Natural killer cell (primary cell): ENCODE data around the gene PYGB. TPM values are rescaled to one million over a fixed set of nuclear protein-coding genes. Genes with fewer than 3 reads are reported as not detected.

Experiments used
- ATAC-seq, 3 donors: fragments of 150-1000 bp in 2 of 3; fragments of 200-7000 bp in 1 of 3; cut with Tn5 transposase; 1 replicate in 1 of 3; 2 replicates in 2 of 3; pipeline ENCODE4 v1.10.0; 2021; ENCODE audit warnings: mild to moderate bottlenecking in 2 of 3, moderate library complexity in 2 of 3
- DNase-seq, 2 donors: peaks; one replicate each; pipeline versions ENCODE4 v3.0.0 to v3.0.0-alpha.2; 2013 to 2021; ENCODE audit warnings: mixed read lengths in 1 of 2
- H3K27ac ChIP-seq: one replicate; pipeline ENCODE4 v1.5.1; 2013; ENCODE audit warnings: mild to moderate bottlenecking, low read length
- H3K27me3 ChIP-seq: one replicate; pipeline ENCODE4 v1.6.1; 2013; ENCODE audit warnings: low read length; ENCODE audit not compliant: control insufficient read depth, insufficient read depth
- H3K36me3 ChIP-seq: one replicate; pipeline ENCODE4 v1.6.1; 2013; ENCODE audit warnings: low read length; ENCODE audit not compliant: control insufficient read depth, insufficient read depth
- H3K4me1 ChIP-seq: one replicate; pipeline ENCODE4 v1.6.1; 2013; ENCODE audit warnings: low read length; ENCODE audit not compliant: control insufficient read depth, insufficient read depth
- H3K4me3 ChIP-seq: one replicate; pipeline ENCODE4 v1.5.1; 2013; ENCODE audit warnings: low read length
- H3K9me3 ChIP-seq: one replicate; pipeline ENCODE4 v1.6.1; 2013; ENCODE audit warnings: low read length; ENCODE audit not compliant: control insufficient read depth, insufficient read depth
- H3K27ac Mint-ChIP-seq, 2 donors: one replicate each; pipeline ENCODE4 v1.8.0; 2022; ENCODE audit warnings: mild to moderate bottlenecking in 2 of 2, mixed read lengths in 2 of 2, moderate library complexity in 1 of 2
- H3K27me3 Mint-ChIP-seq, 2 donors: one replicate each; pipeline ENCODE4 v1.8.0; 2022; ENCODE audit warnings: low read depth in 2 of 2, mixed read lengths in 2 of 2
- H3K36me3 Mint-ChIP-seq: one replicate; pipeline ENCODE4 v1.8.0; 2022; ENCODE audit warnings: mixed read lengths
- H3K4me1 Mint-ChIP-seq, 2 donors: one replicate each; pipeline ENCODE4 v1.8.0; 2022; ENCODE audit warnings: mixed read lengths in 2 of 2
- H3K4me3 Mint-ChIP-seq: one replicate; pipeline ENCODE4 v1.8.0; 2022; ENCODE audit warnings: mild to moderate bottlenecking, moderate library complexity, mixed read lengths
- H3K9me3 Mint-ChIP-seq, 2 donors: one replicate each; pipeline ENCODE4 v1.8.0; 2022; ENCODE audit warnings: mixed read lengths in 2 of 2
- WGBS: methylation state at CpG from one replicate; pipeline ENCODE4 v1.1.7; 2013; ENCODE audit warnings: missing lambda C conversion rate; ENCODE audit not compliant: insufficient coverage; 5-methylcytosine and 5-hydroxymethylcytosine counted together
- intact Hi-C: fragments of 100-400 bp; cut with micrococcal nuclease; formaldehyde crosslinking; loops from one replicate; pipeline ENCODE4 v1.14.2; 2022
- total RNA-seq, 4 donors: library from RNA; stranded (reverse); fragments of 120-200 nt in 1 of 4; gene quantifications; one replicate each; pipeline versions ENCODE4 v1.2.3 to v1.2.4, GENCODE V29; 2013 to 2022
- TF ChIP-seq, protein P1 (sequence below): fragments of 200-600 bp; IDR thresholded peaks from one replicate; pipeline ENCODE4 v1.8.0; 2022; ENCODE audit warnings: antibody characterized with exemption

Gene PYGB
- total RNA-seq, 3 donors from 2014 or later (not counting 1 experiment from before 2014, with no cell fraction given): 39.4 to 55.4 (median 47.0) TPM

DNA sequence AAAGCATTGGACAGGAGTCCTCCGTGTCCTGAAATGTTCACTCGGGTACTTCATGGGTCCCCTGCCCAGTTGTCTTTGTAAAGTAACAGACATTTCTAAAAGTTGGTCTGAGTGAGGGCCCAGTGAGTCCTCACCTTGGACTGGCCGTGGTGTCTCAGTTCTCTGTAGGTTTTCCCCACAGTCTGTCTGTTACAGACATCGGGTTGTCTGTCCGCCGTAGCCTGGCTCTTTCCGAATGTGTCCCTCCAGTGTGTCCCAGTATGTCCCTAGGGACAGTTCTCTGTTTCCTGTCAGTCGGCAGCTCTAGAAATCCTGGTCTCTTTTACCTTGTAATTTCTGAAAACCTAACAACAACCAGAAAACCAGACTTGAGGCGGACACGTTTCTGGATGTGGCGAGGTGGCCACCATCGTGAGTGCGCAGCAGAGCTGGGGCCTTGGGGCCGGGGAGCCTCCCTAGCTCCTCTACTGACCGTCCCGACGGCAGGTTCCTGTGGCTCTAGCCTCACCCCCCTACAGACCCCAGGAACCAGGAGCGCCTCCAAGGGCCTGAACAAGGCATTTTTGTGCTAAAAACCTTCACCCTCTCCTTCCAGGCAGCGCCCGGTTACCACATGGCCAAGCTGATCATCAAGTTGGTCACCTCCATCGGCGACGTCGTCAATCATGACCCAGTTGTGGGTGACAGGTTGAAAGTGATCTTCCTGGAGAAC is 42.2 kb downstream of the PYGB start:
- Mint-ChIP-seq H3K36me3 (peaks cover 12% of the 10 kb centered on the region), H3K4me1 (no peaks in the 10 kb centered on the region), H3K27me3 (no peaks in the 10 kb centered on the region), H3K27ac (no peak overlapping the region), H3K9me3 (no peaks in the 10 kb centered on the region), H3K4me3 (no peak overlapping the region)
- intact Hi-C loops: no loop called here
- peaks cover 38% of the 10 kb centered on the region for H3K36me3 ChIP-seq
- no peaks in the 10 kb centered on the region for H3K9me3 ChIP-seq
- WGBS: 94% methylated on average over 24 of the region's 24 CpGs
- ATAC-seq (no peak), DNase-seq (no peak)
- peaks cover 4% of the 10 kb centered on the region for H3K4me1 ChIP-seq
- H3K27ac ChIP-seq: no peak overlapping the region
- H3K27me3 ChIP-seq: no peaks in the 10 kb centered on the region
- no peak overlapping the region for H3K4me3 ChIP-seq
- TF ChIP-seq, protein P1, sequence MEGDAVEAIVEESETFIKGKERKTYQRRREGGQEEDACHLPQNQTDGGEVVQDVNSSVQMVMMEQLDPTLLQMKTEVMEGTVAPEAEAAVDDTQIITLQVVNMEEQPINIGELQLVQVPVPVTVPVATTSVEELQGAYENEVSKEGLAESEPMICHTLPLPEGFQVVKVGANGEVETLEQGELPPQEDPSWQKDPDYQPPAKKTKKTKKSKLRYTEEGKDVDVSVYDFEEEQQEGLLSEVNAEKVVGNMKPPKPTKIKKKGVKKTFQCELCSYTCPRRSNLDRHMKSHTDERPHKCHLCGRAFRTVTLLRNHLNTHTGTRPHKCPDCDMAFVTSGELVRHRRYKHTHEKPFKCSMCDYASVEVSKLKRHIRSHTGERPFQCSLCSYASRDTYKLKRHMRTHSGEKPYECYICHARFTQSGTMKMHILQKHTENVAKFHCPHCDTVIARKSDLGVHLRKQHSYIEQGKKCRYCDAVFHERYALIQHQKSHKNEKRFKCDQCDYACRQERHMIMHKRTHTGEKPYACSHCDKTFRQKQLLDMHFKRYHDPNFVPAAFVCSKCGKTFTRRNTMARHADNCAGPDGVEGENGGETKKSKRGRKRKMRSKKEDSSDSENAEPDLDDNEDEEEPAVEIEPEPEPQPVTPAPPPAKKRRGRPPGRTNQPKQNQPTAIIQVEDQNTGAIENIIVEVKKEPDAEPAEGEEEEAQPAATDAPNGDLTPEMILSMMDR: no peak

GRCh38 chr20:25290646-25291431 is 43.0 kb downstream of the PYGB start:
- TF ChIP-seq, protein P1: no peak
- 97% methylated on average over 22 of the region's 22 CpGs for WGBS
- ATAC-seq: no peak
- Mint-ChIP-seq H3K36me3 (peaks cover 7% of the 10 kb centered on the region), H3K9me3 (no peaks in the 10 kb centered on the region), H3K4me3 (no peak overlapping the region), H3K4me1 (no peaks in the 10 kb centered on the region), H3K27ac (no peak overlapping the region), H3K27me3 (no peaks in the 10 kb centered on the region)
- no peak for DNase-seq
- no peaks in the 10 kb centered on the region for H3K27me3 ChIP-seq
- no peaks in the 10 kb centered on the region for H3K9me3 ChIP-seq
- H3K4me3 ChIP-seq: no peak overlapping the region
- H3K4me1 ChIP-seq: peaks cover 4% of the 10 kb centered on the region
- H3K27ac ChIP-seq: no peak overlapping the region
- peaks cover 30% of the 10 kb centered on the region for H3K36me3 ChIP-seq
- intact Hi-C loops: no loop called here

GRCh38 chr20:25291432-25292133 is 43.7 kb downstream of the PYGB start:
- H3K27ac Mint-ChIP-seq: no peak overlapping the region
- DNase-seq: no peak
- no peaks in the 10 kb centered on the region for H3K4me1 Mint-ChIP-seq
- intact Hi-C loops: no loop called here
- peaks cover 5% of the 10 kb centered on the region for H3K36me3 Mint-ChIP-seq
- no peak overlapping the region for H3K27ac ChIP-seq
- peaks cover 23% of the 10 kb centered on the region for H3K36me3 ChIP-seq
- TF ChIP-seq, protein P1: no peak
- ATAC-seq: no peak
- no peaks in the 10 kb centered on the region for H3K27me3 Mint-ChIP-seq
- H3K27me3 ChIP-seq: no peaks in the 10 kb centered on the region
- no peaks in the 10 kb centered on the region for H3K9me3 ChIP-seq
- H3K4me1 ChIP-seq: peaks cover 4% of the 10 kb centered on the region
- H3K4me3 ChIP-seq: no peak overlapping the region
- 97% methylated on average over 26 of the region's 26 CpGs for WGBS
- no peaks in the 10 kb centered on the region for H3K9me3 Mint-ChIP-seq
- H3K4me3 Mint-ChIP-seq: no peak overlapping the region
